Neutrophil (primary cell): ENCODE measurements around the gene SLC38A1.

Source experiments
- H3K27ac ChIP-seq: fragments of 200-600 bp; sonication (generic); 2 replicates; pipeline ENCODE4 v1.5.1; 2016; ENCODE audit warnings: mild to moderate bottlenecking, moderate library complexity
- H3K27me3 ChIP-seq: fragments of 200-600 bp; sonication (generic); 2 replicates; pipeline ENCODE4 v1.6.0; 2016; ENCODE audit warnings: mild to moderate bottlenecking
- H3K36me3 ChIP-seq: fragments of 200-600 bp; sonication (generic); 2 replicates; pipeline ENCODE4 v1.5.1; 2017
- H3K4me1 ChIP-seq, 2 experiments: fragments of 200-600 bp in 1 of 2; sonication (generic) in 1 of 2; 1 replicate in 1 of 2; 2 replicates in 1 of 2; pipeline versions ENCODE4 v1.5.1 to v1.6.1; 2013 to 2016; ENCODE audit warnings: low read depth in 1 of 2, low read length in 1 of 2, mild to moderate bottlenecking in 1 of 2, moderate library complexity in 1 of 2; ENCODE audit not compliant: control insufficient read depth in 1 of 2, insufficient read depth in 1 of 2
- H3K4me3 ChIP-seq, 2 experiments: fragments of 200-600 bp in 1 of 2; sonication (generic) in 1 of 2; 1 replicate in 1 of 2; 2 replicates in 1 of 2; pipeline ENCODE4 v1.5.1; 2013 to 2016; ENCODE audit warnings: low read depth in 1 of 2, low read length in 1 of 2, mild to moderate bottlenecking in 1 of 2, moderate library complexity in 1 of 2
- H3K9me3 ChIP-seq: fragments of 200-600 bp; sonication (generic); 2 replicates; pipeline ENCODE4 v1.5.1; 2016
- TF ChIP-seq, protein P1 (sequence below): fragments of 200-600 bp; sonication (generic); IDR thresholded peaks from 2 replicates; pipeline ENCODE4 v1.5.1; 2016; ENCODE audit warnings: antibody characterized with exemption

The SLC38A1 gene

GRCh38 chr12:46158501-46158900 is 110.3 kb downstream of the SLC38A1 start:
- Histone ChIP-seq H3K27me3 (no peaks in the 10 kb centered on the region), H3K4me1 (no peaks in the 10 kb centered on the region), H3K27ac (no peak overlapping the region), H3K9me3 (no peaks in the 10 kb centered on the region), H3K36me3 (no peaks in the 10 kb centered on the region), H3K4me3 (no peak overlapping the region)
- TF ChIP-seq, protein P1, sequence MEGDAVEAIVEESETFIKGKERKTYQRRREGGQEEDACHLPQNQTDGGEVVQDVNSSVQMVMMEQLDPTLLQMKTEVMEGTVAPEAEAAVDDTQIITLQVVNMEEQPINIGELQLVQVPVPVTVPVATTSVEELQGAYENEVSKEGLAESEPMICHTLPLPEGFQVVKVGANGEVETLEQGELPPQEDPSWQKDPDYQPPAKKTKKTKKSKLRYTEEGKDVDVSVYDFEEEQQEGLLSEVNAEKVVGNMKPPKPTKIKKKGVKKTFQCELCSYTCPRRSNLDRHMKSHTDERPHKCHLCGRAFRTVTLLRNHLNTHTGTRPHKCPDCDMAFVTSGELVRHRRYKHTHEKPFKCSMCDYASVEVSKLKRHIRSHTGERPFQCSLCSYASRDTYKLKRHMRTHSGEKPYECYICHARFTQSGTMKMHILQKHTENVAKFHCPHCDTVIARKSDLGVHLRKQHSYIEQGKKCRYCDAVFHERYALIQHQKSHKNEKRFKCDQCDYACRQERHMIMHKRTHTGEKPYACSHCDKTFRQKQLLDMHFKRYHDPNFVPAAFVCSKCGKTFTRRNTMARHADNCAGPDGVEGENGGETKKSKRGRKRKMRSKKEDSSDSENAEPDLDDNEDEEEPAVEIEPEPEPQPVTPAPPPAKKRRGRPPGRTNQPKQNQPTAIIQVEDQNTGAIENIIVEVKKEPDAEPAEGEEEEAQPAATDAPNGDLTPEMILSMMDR, result no peak

DNA sequence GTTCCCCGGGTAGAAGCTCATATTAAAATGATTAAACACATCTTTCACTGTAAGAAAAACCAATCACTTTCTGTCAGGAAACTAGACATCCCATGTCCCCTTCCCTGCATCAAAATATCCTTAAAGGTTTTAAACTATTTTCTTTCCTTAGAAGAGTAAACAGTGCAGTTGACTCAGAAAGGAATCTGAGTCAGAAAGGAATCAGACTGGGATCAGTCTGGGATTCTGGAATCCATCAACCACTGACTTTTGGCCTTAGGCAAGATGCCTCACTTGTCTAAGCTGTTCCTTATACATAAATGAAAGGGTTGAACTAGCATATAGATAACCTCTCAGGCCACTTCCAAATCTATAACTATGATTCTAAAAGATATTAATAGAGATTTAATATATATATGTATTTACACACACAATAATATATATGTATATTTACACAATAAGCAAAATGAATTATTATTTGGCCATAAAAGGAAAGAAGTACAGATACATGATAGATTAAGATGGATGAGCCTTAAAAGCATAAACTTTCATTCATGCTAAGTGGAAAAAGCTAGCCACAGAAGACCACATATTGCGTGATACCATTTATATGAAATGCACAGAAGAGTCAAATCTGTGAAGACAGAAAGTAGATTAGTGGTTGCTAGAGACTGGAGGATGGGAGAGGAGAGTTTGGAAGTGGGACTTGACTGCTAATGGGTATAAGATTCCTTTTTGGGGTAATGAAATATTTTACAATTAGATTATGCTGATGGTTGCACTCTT is 114.4 kb downstream of the SLC38A1 start:
- Histone ChIP-seq H3K27me3 (no peaks in the 10 kb centered on the region), H3K4me1 (no peaks in the 10 kb centered on the region), H3K4me3 (no peak overlapping the region), H3K36me3 (no peaks in the 10 kb centered on the region), H3K27ac (no peak overlapping the region), H3K9me3 (no peaks in the 10 kb centered on the region)
- TF ChIP-seq, protein P1, result no peak

- no peaks in the 10 kb centered on the region for H3K36me3 ChIP-seq
- TF ChIP-seq, protein P1, result peak; percentile 44
- no peaks in the 10 kb centered on the region for H3K4me1 ChIP-seq
- H3K9me3 ChIP-seq, result no peaks in the 10 kb centered on the region
- no peaks in the 10 kb centered on the region for H3K27me3 ChIP-seq
- no peak overlapping the region for H3K27ac ChIP-seq
- H3K4me3 ChIP-seq, result no peak overlapping the region
These were observed 115.5 kb downstream of the SLC38A1 start for GRCh38 chr12:46153268-46153872.

DNA sequence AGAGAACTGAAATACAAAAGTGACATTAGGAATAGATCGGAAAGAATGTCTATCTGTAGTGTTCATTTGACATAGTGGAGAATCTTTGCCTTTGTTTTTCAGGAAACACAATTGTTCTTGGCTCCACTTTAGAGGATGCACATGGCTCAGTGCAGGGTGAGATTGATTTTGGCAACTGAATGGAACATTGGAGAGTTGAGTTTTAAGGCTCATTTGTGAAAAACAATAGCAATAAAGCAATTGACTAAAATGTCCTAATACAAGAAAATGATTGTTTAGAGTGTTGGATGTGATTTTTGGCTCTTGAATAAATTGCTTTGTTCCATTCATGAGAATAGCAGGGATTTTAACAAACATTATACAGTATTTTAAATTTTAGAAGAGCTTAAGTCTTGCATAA is 116.4 kb downstream of the SLC38A1 start:
- TF ChIP-seq, protein P1, result no peak

DNA sequence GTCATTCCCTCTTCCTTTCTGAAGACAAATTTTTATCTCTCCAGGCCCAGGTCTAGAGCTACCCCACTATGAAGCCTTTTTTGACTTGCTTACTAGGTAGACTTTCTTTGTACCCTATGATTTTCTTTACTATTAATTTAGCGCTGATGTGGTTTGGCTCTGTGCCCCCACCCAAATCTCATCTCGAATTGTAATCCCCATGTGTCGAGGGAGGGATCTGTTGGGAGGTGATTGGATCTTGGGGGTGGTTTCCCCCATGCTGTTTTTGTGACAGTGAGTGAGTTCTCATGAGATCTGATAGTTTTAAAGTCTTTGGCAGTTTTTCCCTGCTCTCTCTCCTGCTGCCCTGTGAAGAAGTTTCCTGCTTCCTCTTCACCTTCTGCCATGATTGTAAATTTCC is 118.1 kb downstream of the SLC38A1 start:
- Histone ChIP-seq H3K27me3 (no peaks in the 10 kb centered on the region), H3K36me3 (no peaks in the 10 kb centered on the region), H3K4me1 (no peaks in the 10 kb centered on the region), H3K27ac (no peak overlapping the region), H3K4me3 (no peak overlapping the region), H3K9me3 (no peaks in the 10 kb centered on the region)
- TF ChIP-seq, protein P1, result no peak

More for the DNA sequence above, 116.4 kb downstream of the SLC38A1 start:
- Histone ChIP-seq H3K27me3 (no peaks in the 10 kb centered on the region), H3K4me3 (no peak overlapping the region), H3K4me1 (no peaks in the 10 kb centered on the region), H3K36me3 (no peaks in the 10 kb centered on the region), H3K27ac (no peak overlapping the region), H3K9me3 (no peaks in the 10 kb centered on the region)
